ENCODE data around the gene ADGRA1.

- TF ChIP-seq SUZ12 (IDR thresholded peaks at IDR 0.05) (no peak), TARDBP (IDR thresholded peaks at IDR 0.05) (no peak), SP1 (IDR thresholded peaks at IDR 0.05) (no peak), CTBP1 (IDR thresholded peaks at IDR 0.05; ENCODE audit: borderline replicate concordance) (no peak), BHLHE40 (IDR thresholded peaks at IDR 0.05; ENCODE audit: borderline replicate concordance) (no peak)
Measured at GRCh38 chr10:133176546-133176945, 88.8 kb downstream of the ADGRA1 start.

Data from HEK293T (cell line).